NCI-H82 treated with DMSO at 0.1 percent for 48 hours (cell line): ENCODE measurements around the gene TRIM15.
"Not testable (repeated sequence)": the region's sequence is repeated elsewhere in the genome, so short reads cannot be mapped to it uniquely, and the experiment has no call there.

Experiments
- DNase-seq: peaks from one replicate; lab custom pipeline; 2025; ENCODE audit not compliant: unreplicated experiment; lab: John Stamatoyannopoulos, UW

TRIM15 gene

GRCh38 chr6:30163090-30163917 is at the start of gene TRIM15:
Gene TRIM15, plus strand, starts transcription at chr6:30163546. Its CDS starts 139 bp downstream, at chr6:30163685.
- DNase-seq, result no peak

DNA sequence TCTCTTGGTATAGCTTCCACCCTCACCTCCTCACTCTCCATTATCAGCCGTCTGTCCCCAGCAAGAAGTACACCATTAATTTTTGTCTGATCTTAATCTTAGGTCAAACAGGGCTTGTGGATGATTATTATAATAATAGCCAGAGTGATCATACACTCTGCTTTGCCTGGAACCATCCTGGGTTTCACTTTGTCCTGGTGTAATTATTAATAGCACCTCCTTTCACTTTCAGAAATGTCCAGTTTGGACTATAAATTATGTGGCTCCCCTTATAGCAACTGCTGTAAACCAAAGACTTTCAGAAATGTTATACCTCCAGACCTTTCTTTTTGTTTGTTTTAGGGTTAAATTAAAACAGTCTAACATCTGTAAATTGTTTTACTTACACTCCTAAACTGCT is 49.5 kb upstream of the TRIM15 start:
- DNase-seq, result no peak

GRCh38 chr6:30116724-30117123 is 46.6 kb upstream of the TRIM15 start:
- DNase-seq, result no peak

- not testable (repeated sequence) for DNase-seq
Observed at GRCh38 chr6:30118691-30119090, 44.7 kb upstream of the TRIM15 start.

DNA sequence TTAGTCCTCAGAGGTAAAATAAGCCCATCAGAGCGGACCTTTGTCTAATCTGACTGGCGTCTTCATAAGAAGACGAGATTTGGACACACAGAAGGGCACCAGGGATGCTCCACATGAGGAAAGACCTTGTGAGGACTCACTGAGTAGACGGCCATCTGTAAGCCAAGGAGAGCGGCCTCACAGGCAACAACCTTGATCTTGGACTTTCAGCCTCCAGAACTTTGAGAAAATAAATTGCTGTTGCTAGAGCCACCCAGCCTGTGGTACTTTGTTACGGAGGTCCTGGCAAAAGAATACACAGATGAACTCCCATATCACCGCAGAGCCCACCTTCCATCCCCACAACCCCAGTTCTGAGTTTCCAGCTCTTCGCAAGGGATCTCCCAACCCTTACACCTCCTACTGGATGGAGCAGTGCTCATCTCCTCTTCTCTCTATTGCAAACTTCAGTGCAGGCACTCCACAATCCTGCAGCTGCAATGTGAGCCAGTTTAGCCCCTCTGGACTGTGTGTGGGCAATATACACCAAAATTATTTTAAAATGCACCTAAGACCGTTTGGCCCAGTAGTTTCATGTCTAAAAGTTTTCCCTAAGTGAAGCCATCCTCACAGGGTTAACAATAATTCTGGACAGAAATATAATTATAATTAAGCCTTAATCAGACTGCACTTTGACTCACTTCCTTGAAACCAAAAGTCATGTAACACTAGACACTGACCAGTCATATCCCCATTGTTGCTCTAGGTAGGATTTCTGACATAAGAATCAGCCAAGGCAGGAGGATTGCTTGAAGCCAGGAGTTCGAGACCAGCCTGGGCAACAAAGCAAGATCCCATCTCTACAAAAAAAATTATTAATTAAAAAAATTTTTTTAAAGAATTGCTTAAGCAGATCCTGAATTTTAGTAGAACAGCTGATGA is 41.6 kb upstream of the TRIM15 start:
- no peak for DNase-seq

GRCh38 chr6:30122515-30122914 is 40.8 kb upstream of the TRIM15 start:
- no peak for DNase-seq

DNA sequence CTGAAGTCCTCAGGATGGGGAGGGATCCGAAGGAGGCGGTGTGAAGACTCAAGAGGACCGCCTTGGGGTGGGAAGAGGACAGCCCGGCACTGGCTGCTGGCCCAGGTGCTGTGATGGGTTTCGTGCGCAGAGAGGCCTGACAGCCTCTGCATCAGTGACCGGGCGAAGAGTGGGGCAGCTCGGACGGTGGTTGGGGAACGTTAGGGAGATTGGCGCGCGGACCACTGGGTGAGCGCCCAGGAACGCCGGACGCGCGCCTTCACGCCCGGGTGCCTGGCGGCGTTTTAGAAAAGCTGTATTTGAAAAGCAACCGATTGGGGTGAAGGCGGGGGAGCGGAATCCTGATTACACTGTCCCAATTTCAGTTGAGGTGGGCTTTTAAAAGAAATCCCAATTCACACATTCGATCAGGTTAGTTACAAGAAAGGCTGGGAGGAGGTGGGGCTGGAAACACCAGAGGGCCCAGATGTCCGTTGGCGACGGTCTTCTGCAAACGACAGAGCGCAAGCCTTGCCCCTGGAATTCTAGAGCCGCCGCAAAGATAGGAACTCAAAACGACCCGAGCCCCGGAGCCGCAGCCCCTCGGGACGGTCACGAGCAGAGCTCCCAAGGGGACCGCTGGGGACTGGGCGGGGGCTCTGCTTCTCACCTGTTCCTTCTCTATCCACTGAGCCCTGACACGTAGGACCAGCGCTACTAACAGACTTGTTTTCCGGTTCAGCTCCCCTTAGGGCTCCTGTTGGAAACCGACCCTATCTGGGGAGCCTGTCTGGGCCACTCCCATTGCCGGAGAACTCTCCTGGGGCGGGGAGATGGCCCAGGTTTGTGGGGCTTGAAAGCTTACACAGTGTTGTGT is 35.9 kb upstream of the TRIM15 start:
- no peak for DNase-seq

DNA sequence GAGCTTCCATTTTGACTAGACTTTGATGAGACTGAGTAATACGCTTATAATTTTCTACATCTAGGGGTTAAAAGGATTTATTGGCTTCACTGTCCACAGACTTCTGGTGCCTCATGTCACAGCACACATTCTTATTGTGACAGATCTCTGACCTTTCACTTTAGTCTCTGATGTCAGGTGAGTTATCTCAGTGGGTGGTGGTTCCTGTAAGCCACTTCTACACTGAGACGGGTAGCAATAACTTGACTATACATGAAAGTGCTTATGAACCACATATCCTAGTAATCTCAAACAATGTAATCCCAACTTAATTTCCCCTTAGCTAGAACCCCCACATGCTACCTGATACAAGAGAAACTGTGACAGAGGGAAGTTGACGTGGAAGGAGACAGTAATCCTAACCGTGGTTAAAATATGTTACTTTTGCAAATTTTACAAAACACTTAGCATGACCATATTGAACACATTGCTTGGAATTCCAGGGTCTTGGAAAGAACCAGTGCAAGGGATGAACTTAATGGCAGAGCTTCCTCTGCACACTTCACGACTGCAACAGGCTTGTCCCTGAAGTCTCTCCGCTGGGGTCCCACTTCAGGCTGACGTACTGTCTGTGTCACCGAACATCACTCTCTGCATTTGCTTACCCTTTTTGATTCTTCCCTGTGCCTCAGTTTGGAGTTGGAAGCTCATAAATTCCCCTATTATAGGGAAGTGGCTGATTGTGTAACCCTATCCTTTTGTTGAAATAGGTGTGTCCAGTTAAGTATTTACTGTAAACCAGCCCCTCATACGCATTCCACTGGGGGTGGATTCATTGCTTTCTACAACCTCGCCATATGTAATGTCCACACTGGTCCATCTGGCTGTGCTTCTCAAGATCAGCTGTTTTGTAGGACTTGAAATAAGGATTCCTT is 33.8 kb upstream of the TRIM15 start:
- no peak for DNase-seq

DNA sequence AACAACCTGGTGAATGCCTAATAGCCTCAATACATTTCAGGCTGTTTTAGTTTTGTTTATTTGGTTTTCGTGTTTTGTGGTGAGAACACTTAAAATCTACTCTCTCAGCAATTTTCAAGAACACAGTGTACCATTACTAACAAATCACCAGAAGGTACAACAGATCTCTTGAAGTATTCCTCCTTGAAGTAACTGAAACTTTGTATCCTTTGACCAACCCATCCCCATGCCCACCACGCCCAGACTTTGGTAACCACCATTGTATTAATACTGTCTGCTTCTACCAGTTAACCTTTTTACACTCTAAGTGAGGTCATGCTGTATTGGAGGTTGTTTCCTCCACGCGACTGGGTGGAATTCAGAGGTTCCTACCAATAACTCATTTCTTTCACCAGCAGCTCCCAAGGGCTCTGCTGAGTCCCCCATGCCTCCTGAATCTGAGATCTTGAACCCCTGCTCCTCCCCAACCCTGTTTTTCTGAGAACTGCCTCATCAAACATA is 33.1 kb upstream of the TRIM15 start:
- DNase-seq, result no peak

DNA sequence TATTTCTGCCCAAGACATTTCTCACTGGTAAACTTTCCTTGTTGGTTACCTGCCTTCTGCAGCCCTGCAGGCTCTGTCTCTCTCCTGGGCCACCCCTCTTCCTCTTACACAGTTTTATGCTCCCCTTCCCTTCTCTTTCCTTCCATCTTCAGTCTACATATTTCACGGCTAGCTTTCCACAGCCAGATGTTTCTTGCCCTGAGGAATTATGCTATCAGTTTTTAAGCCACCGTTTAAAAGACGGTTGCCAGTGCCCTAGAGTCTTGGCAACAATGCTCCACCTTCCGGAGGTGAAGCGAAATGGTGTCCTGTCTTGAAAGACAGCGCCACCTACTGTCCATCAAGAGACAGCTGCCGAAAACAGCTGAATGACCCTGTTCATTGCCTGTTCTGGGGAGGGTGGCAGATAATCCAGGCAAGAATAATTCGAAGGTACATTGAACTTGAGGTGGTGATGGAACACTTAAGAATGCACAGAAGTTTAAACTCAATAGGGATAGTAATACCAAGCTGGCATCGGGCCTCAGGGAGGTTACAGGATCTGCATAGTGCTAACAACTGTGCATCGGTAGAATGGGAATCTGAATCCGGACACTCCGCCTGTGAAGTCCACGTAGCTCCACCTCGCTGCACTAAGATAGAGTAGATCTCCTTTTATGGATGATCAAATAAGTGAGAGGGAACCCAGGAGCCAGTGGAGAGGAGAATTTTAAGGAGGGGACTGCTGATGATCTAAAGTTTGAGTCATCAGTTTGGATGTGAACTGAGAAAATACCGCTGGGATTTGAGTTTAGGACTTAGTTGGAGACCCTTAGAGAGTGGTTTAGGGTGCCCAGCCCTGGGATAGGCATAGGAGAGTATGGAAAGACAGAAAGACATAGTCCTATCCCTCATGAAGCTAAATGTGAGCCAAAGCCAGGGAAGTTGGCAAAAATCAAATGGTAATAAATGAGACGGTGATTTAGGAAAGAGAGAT is 32.2 kb upstream of the TRIM15 start:
- peak; percentile 61 for DNase-seq

- no peak for DNase-seq
Observed at GRCh38 chr6:30131947-30132497, 31.3 kb upstream of the TRIM15 start.

GRCh38 chr6:30135147-30135546 is 28.2 kb upstream of the TRIM15 start:
- DNase-seq, result no peak

GRCh38 chr6:30135757-30136156 is 27.6 kb upstream of the TRIM15 start, which contains the start of gene TRIM40:
Gene TRIM40, plus strand, starts transcription at chr6:30136140. Its CDS starts 897 bp downstream, at chr6:30137037.
- no peak for DNase-seq

- DNase-seq, result no peak
Observed at GRCh38 chr6:30136570-30137286, 26.6 kb upstream of the TRIM15 start.

DNA sequence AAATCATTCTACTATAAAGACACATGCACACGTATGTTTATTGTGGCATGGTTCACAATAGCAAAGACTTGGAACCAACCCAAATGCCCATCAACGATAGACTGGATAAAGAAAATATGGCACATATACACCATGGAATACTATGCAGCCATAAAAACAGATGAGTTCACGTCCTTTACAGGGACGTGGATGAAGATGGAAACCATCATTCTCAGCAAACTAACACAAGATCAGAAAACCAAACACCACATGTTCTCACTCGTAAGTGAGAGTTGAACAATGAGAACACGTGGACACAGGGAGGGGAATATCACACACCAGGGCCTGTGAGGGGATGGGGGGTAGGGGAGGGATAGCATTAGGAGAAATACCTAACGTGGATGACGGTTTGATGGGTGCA is 23.1 kb upstream of the TRIM15 start:
- DNase-seq, result not testable (repeated sequence)

DNA sequence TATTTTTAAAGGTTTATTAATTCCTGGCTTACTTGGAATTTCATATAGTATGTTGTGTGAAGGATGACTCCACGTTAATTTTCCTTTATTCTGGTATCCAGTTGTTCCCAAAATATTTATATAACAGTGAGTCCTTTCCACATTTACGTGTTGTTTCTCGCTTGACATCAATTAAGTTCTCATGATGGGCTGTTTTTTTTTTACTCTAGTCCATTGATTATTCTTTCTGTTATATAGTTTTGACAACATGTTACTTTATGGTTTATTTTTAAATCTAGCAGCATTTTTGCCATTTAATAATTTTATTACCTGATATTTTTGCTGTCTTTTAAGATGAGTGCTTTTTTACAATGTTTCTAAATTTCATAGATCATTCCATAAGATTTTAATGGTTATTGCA is 20.7 kb upstream of the TRIM15 start:
- DNase-seq, result no peak

DNA sequence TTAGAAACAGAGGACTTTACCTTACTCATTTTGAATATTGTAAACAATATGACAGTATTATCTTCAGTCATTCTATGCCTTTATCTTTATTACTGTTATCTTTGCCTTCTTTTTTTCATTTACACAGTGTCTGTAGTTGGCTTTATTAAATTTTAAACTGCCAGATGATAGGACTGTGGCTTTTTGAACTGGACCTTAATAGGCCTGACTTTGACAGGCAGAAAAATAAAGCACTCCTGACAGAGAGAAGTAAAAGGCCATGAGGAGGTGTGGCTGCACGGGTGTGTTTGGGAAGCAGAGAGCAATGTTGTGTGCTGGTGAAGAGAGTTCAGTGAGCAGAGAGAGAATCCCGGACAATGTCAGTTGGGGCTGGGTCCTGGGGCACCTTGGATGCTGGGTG is 19.6 kb upstream of the TRIM15 start:
- no peak for DNase-seq

- no peak for DNase-seq
Observed at GRCh38 chr6:30144811-30145210, 18.5 kb upstream of the TRIM15 start.
